Left hindlimb (tissue), 1 donor: ENCODE data around the gene DUSP22.

Experiments used
- DNase-seq: peaks from one replicate; pipeline ENCODE4 v3.0.0-alpha.2; 2018

DUSP22 gene

GRCh38 chr6:311679-312220 lies 19.5 kb downstream of the DUSP22 start:
- DNase-seq, result no peak

- DNase-seq, result no peak
Measured at GRCh38 chr6:313087-313486, 20.8 kb downstream of the DUSP22 start.

- no peak for DNase-seq
Measured at GRCh38 chr6:313917-314316, 21.6 kb downstream of the DUSP22 start.

- no peak for DNase-seq
Measured at GRCh38 chr6:314377-314776, 22.1 kb downstream of the DUSP22 start.

GRCh38 chr6:315226-315625 lies 22.9 kb downstream of the DUSP22 start:
- DNase-seq, result no peak

- DNase-seq, result no peak
Measured at GRCh38 chr6:315921-316752, 23.9 kb downstream of the DUSP22 start.

GRCh38 chr6:316753-317038 lies 24.4 kb downstream of the DUSP22 start:
- DNase-seq, result no peak

GRCh38 chr6:317060-317447 lies 24.8 kb downstream of the DUSP22 start:
- DNase-seq, result no peak

- DNase-seq, result no peak
Measured at GRCh38 chr6:317448-318144, 25.3 kb downstream of the DUSP22 start.

- no peak for DNase-seq
Measured at GRCh38 chr6:318243-318890, 26.1 kb downstream of the DUSP22 start.

- DNase-seq, result no peak
Measured at GRCh38 chr6:319177-320131, 27.2 kb downstream of the DUSP22 start.

- DNase-seq, result no peak
Measured at GRCh38 chr6:320351-321157, 28.3 kb downstream of the DUSP22 start.

- DNase-seq, result no peak
Measured at GRCh38 chr6:321158-321438, 28.8 kb downstream of the DUSP22 start.

GRCh38 chr6:321536-322258 lies 29.4 kb downstream of the DUSP22 start:
- no peak for DNase-seq

- no peak for DNase-seq
Measured at GRCh38 chr6:322259-322930, 30.1 kb downstream of the DUSP22 start.

GRCh38 chr6:322940-323729 lies 30.8 kb downstream of the DUSP22 start:
- DNase-seq, result no peak

- DNase-seq, result peak; percentile 6
Measured at GRCh38 chr6:323730-324088, 31.4 kb downstream of the DUSP22 start.

- DNase-seq, result peak; percentile 6
Measured at GRCh38 chr6:324116-324728, 31.9 kb downstream of the DUSP22 start.

GRCh38 chr6:324729-325125 lies 32.4 kb downstream of the DUSP22 start:
- peak; percentile 19 for DNase-seq
